Cortex of kidney (tissue), 1 donor: ENCODE results near the gene CEP170B.
"Not testable (repeated sequence)": the region's sequence is repeated elsewhere in the genome, so short reads cannot be mapped to it uniquely, and the experiment has no call there.

Experiments
- DNase-seq: peaks from one replicate; lab custom pipeline; 2025; lab: John Stamatoyannopoulos, UW

The CEP170B gene

GRCh38 chr14:104879201-104879982 is 14.3 kb downstream of the CEP170B start:
- DNase-seq, result no peak

GRCh38 chr14:104879983-104880565 is 15.0 kb downstream of the CEP170B start:
- DNase-seq, result no peak

DNA sequence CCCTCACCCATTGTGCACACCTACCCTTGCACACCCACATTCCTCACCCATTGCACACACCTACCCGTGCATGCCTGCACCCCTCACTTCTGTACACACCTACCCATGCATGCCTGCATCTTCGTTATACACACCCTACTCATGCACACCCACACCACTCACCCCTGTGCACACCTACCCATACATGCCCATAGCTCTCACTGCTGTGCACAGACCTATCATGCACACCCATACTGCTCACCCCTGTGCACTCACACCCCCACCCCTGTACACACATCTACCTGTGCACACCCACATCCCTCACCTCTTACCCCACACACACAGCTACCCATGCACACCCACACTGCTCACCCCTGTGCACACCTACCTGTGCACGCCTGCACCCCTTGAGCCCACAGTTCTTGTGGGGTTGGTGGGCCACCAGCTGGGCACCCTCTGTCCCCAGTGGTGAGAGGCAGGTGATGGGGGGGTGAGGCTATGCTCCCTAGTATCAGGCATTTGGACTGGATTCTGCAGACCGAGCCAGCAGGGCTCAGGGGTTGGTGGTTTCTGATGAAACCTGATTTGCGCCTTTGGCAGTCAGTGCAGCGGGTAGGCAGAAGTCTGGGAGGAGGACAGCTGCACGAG is 15.6 kb downstream of the CEP170B start:
- DNase-seq, result no peak

DNA sequence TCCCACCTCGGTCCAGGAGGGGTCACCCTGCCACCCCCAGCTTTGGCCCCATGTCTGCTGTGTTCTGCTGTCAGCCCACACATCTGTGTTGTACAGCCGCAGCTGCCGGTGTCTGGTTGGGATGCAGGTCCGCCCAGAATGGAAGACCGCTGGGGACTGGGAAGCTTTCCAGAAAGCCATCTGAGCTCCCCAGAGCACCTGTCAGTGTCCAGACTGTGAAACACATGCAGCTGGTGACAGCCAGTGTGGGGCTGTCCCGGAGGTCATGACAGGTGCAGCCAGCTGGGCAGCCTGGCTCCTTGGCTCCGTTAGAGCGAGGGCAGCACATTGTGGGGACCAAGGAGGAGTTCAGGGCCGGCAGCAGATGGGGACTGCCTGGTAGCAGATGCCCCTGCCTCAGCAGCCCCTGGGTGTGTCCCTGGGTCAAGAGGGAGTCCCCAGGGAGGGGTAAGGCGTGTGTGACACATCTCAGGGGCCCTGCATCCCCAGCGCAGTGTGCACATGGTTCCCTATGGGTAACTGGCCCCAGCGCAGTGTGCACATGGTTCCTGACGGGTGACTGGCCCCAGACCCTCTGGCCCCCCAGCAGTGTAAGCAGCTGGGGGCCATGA is 16.4 kb downstream of the CEP170B start:
- no peak for DNase-seq

- no peak for DNase-seq
These were observed 17.4 kb downstream of the CEP170B start for GRCh38 chr14:104882325-104882973.

DNA sequence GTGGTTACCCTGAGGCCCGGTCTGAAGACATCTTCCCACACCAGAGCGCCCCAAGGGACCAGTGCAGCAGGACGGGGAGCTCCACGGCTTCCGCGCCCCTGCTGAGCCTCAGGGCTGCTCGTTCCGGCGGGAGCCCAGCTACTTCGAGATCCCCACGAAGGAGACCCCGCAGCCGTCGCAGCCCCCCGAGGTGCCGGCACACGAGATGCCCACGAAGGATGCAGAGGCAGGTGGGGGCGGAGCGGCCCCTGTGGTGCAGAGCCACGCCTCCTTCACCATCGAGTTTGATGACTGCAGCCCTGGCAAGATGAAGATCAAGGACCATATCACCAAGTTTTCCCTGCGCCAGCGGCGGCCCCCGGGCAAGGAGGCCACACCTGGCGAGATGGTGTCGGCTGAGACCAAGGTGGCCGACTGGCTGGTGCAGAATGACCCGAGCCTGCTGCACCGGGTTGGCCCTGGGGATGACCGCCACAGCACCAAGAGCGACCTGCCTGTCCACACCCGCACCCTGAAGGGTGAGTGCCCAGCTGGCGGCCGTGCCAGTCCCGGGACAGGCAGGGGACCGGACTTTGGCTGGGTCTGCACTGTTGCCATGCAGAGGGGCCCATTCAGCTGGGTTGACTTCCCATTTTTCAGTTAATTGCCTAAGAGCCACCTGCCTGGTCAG is 18.1 kb downstream of the CEP170B start:
- no peak for DNase-seq

- DNase-seq, result no peak
These were observed 18.8 kb downstream of the CEP170B start for GRCh38 chr14:104883681-104884361.

- not testable (repeated sequence) for DNase-seq
These were observed 19.3 kb downstream of the CEP170B start for GRCh38 chr14:104884381-104884780.

DNA sequence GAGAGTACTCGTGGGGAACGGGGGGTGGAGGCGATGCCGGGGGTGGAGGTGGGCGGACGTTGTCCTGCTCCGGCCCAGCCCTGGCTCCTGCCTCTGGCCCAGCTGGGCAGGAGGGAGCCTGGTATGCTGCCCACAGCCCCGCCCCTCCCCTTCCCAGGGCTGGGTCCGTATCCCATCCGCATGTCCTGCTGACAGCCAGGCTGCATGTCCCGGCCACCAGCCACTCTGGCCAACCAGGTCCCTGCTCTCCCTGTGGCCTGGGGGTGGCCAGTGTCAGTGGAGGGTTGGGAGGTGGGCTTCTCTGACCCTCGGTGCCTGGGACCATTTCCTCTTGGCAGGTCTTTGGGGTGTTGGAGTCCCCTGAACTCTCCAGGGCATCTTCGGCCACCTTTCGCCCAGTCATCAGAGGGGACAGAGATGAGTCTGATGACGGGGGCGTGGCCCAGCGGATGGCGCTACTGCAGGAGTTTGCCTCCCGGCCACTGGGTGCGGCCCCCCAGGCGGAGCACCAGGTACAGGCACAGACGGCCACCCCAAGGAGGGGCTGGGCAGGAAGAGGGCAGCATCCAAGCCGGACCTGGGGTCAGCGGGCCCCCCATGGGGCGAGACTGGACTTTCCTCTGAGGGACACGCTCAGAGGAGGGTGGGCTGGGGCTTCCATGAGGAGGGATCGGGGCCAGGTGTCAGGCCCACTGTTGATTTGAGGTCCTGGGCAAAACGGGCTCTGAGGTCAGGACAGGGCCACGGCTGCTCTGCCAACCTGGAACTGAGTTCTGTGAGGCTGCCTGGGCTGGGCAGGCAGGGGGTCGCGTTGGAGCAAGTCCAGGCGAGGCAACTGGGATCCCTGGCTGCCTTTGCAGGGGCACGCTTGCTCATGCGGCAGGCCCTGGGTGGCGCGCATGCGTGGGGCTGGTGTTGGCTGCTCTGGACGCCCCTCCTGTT is 20.2 kb downstream of the CEP170B start:
- no peak for DNase-seq

GRCh38 chr14:104885973-104886689 is 21.1 kb downstream of the CEP170B start:
- no peak for DNase-seq

DNA sequence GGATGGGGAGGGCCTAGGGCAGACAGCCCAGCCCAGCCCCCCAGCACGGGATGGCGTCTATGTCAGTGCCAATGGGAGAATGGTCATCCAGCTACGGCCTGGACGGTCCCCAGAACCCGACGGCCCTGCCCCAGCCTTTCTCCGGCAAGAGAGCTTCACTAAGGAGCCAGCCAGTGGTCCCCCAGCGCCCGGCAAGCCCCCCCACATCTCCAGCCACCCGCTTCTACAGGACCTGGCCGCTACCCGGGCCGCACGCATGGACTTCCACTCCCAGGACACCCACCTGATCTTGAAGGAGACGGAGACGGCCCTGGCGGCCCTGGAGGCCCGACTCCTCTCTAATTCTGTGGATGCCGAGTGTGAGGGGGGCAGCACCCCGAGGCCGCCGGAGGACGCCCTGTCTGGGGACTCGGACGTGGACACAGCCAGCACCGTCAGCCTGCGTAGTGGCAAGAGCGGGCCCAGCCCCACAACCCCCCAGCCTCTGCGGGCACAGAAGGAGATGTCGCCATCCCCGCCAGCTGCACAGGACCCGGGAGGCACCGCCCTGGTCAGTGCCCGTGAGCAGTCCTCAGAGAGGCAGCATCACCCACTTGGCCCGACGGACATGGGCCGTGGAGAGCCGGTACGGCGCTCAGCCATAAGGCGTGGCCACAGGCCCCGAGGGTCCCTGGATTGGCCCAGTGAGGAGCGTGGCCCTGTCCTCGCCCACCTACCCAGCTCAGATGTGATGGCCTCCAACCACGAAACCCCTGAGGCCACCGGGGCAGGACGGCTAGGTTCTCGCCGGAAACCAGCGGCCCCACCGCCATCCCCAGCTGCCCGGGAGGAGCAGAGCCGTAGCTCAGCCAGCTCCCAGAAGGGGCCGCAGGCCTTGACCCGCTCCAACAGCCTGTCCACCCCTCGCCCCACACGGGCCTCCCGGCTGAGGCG is 21.9 kb downstream of the CEP170B start:
- DNase-seq, result no peak

GRCh38 chr14:104887623-104888488 is 22.8 kb downstream of the CEP170B start:
- DNase-seq, result no peak

GRCh38 chr14:104888489-104889374 is 23.7 kb downstream of the CEP170B start:
- no peak for DNase-seq

GRCh38 chr14:104889375-104889757 is 24.3 kb downstream of the CEP170B start:
- no peak for DNase-seq

- DNase-seq, result not testable (repeated sequence)
These were observed 25.2 kb downstream of the CEP170B start for GRCh38 chr14:104890292-104890691.

GRCh38 chr14:104891121-104891551 is 26.1 kb downstream of the CEP170B start:
- DNase-seq, result no peak
